ENCODE data around the gene SIX3.

DNA sequence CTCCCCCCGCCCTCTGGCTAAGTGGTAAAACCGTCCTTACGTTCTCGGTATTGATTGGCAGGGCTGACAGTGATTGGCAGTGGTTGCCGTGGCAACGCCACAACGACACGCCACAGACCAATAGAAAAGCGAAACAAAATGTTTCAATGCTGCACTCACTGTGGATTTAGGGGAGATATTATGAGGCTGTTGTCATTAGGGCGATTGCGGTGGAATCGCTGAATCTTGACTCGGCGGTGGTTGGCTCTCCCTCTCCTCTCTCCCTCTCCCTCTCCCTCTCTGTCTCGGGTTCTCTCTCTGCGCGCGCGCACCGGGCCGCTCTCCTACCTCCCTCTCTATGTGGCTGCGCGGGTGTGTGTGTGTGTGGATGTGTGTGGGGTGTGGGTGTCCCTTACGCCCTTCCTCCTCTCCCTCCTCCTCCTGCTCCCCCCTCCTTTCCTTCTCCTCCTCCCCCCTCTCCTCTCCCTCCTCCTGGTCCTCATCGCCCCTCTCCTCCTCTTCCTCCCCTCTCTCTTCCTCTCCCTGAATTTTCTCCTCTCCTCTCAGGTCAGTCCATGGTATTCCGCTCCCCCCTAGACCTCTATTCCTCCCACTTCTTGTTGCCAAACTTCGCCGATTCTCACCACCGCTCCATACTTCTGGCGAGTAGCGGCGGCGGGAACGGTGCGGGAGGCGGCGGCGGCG is at the start of gene SIX3:
- TF ChIP-seq CTCF (conservative IDR thresholded peaks at IDR 0.05), result no peak
- no peak for TF ChIP-seq EZH2 (IDR thresholded peaks at IDR 0.05; ENCODE audit: low read depth)

Data from PC-9 (cell line).